Vagina (tissue), 2 donors: ENCODE results near the gene CNTN5. TPM values are rescaled to one million over a fixed set of nuclear protein-coding genes. Genes with fewer than 3 reads are reported as not detected.
"Not testable (repeated sequence)": the region's sequence is repeated elsewhere in the genome, so short reads cannot be mapped to it uniquely, and the experiment has no call there.

Source experiments
- DNase-seq, 2 donors: peaks; one replicate each; pipeline ENCODE4 v3.0.0-alpha.2; 2017; ENCODE audit errors: extremely low spot score in 2 of 2
- H3K27ac ChIP-seq: fragments of 200-600 bp; sonication (generic); one replicate; pipeline ENCODE4 v1.5.1; 2019
- H3K27me3 ChIP-seq: fragments of 200-600 bp; sonication (generic); one replicate; pipeline ENCODE4 v1.5.1; 2019
- H3K36me3 ChIP-seq, 2 donors: fragments of 200-600 bp; sonication (generic); one replicate each; pipeline ENCODE4 v1.5.1; 2017 to 2019
- H3K4me1 ChIP-seq: fragments of 200-600 bp; sonication (generic); one replicate; pipeline ENCODE4 v1.5.1; 2019
- H3K4me3 ChIP-seq, 2 donors: fragments of 200-600 bp; sonication (generic); 1 replicate in 1 of 2; 2 replicates in 1 of 2; pipeline ENCODE4 v1.5.1; 2016 to 2019
- H3K9me3 ChIP-seq: fragments of 200-600 bp; sonication (generic); one replicate; pipeline ENCODE4 v1.5.1; 2019
- POLR2A ChIP-seq, 2 donors: fragments of 450-650 bp; IDR thresholded peaks; one replicate each; pipeline ENCODE4 v1.6.1; 2017; ENCODE audit warnings: antibody characterized with exemption in 2 of 2, mild to moderate bottlenecking in 2 of 2, moderate library complexity in 2 of 2
- POLR2AphosphoS5 ChIP-seq, 2 donors: sonication (generic); formaldehyde crosslinking; IDR thresholded peaks; one replicate each; pipeline ENCODE4 v1.9.0; 2017; ENCODE audit warnings: antibody characterized with exemption in 2 of 2, mild to moderate bottlenecking in 2 of 2, low read depth in 1 of 2; ENCODE audit not compliant: insufficient read depth in 1 of 2
- intact Hi-C: fragments of 100-400 bp; cut with DNase I; formaldehyde crosslinking; loops from one replicate; pipeline ENCODE4 v1.15.1; 2023
- total RNA-seq: library from RNA; depleted of rRNA; stranded (reverse); fragments of >200 nt; gene quantifications from one replicate; pipeline ENCODE4 v1.2.3, GENCODE V29; 2016
- TF ChIP-seq, protein P1 (sequence below), 3 experiments: fragments of 450-650 bp in 2 of 3; fragments of 200-600 bp in 1 of 3; sonication (generic) in 1 of 3; IDR thresholded peaks; one replicate each; pipeline ENCODE4 v1.5.1; 2017 to 2019; ENCODE audit warnings: antibody characterized with exemption in 3 of 3, mild to moderate bottlenecking in 2 of 3, moderate library complexity in 2 of 3

Gene CNTN5
- total RNA-seq, 1 donor from 2014 or later = 0.25 TPM

DNA sequence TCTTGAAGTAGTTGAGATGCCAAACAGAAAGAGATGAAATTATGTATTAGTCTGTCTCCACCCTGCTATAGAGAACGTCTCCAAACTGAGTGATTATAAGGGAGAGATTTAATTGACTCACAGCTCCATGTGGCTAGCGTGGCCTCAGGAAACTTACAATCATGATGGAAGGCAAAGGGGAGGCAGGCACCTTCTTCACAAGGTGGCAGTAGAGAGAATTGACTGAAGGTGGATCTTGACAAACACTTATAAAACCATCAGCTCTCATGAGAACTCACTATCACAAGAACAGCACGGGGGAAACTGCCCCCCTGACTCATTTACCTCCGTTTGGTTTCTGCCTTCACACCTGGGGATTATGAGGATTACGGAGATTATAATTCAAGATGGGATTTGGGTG is 794.0 kb downstream of the CNTN5 start:
- Histone ChIP-seq H3K27ac (no peak overlapping the region), H3K27me3 (no peaks in the 10 kb centered on the region), H3K36me3 (no peaks in the 10 kb centered on the region), H3K9me3 (no peaks in the 10 kb centered on the region), H3K4me3 (no peak overlapping the region), H3K4me1 (no peaks in the 10 kb centered on the region)
- intact Hi-C loops = no loop called here
- TF ChIP-seq POLR2AphosphoS5 (IDR thresholded peaks at IDR 0.05; ENCODE audit: insufficient read depth in 1 of 2, low read depth in 1 of 2) (no peak), POLR2A (IDR thresholded peaks at IDR 0.05) (no peak)
- TF ChIP-seq, protein P1, sequence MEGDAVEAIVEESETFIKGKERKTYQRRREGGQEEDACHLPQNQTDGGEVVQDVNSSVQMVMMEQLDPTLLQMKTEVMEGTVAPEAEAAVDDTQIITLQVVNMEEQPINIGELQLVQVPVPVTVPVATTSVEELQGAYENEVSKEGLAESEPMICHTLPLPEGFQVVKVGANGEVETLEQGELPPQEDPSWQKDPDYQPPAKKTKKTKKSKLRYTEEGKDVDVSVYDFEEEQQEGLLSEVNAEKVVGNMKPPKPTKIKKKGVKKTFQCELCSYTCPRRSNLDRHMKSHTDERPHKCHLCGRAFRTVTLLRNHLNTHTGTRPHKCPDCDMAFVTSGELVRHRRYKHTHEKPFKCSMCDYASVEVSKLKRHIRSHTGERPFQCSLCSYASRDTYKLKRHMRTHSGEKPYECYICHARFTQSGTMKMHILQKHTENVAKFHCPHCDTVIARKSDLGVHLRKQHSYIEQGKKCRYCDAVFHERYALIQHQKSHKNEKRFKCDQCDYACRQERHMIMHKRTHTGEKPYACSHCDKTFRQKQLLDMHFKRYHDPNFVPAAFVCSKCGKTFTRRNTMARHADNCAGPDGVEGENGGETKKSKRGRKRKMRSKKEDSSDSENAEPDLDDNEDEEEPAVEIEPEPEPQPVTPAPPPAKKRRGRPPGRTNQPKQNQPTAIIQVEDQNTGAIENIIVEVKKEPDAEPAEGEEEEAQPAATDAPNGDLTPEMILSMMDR (IDR thresholded peaks at IDR 0.05) = no peak
- DNase-seq = no peak

DNA sequence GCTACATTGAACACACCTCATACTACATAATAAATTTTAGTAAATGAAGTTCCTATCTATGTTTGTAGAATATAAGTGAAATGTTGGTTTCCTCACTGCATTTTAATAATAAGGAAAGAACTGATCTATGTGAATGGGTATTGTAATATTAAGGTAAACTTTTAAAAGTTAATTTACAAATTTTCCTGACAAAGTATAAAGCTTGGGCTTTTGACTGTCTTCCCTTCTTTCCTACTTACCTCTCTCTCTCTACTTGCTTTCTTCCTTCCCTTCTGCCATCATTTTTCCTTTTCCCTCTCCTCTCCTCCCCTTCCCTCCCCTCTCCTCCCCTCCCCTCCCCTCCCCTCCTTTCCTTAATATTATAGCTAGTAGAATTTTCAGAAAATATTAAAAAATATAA is 798.2 kb downstream of the CNTN5 start:
- intact Hi-C loops = no loop called here
- TF ChIP-seq POLR2AphosphoS5 (IDR thresholded peaks at IDR 0.05; ENCODE audit: insufficient read depth in 1 of 2, low read depth in 1 of 2) (no peak), POLR2A (IDR thresholded peaks at IDR 0.05) (no peak)
- no peak overlapping the region for H3K27ac ChIP-seq
- no peaks in the 10 kb centered on the region for H3K4me1 ChIP-seq
- H3K4me3 ChIP-seq = no peak overlapping the region
- no peaks in the 10 kb centered on the region for H3K27me3 ChIP-seq
- H3K36me3 ChIP-seq = no peaks in the 10 kb centered on the region
- H3K9me3 ChIP-seq = no peaks in the 10 kb centered on the region
- no peak for DNase-seq

DNA sequence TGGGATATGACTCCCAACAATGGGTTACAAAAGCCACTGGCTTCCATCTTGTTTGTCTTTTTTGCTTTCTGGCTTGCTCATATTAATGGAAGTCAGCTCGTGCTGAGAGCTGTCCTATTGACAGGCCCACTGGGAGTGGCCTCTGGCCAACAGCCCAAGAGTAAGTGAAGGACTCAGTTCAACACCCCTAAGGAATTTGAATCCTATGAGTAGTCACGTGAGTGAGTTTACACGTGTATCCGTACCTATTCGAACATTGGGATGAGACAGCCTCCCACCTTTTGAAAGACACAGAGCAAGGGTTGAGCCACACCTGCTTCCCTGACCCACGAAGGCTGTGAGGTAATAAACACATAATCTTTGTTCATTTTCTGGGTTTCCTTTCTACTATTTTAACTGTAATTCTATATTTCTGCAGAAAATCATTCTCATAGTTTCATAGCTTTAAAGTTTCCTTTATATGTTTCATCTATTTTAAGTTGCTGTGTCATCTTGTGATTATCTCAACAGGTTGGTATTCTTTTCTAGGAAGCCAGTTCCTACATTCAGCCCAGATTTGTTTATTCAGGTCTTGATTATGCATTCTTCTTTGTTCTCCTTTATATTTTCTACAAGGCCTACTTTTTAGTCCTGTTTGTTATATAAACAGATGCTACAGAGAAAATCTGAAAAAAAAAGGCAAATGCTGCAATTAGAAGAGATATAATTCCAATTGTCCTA is 802.3 kb downstream of the CNTN5 start:
- Histone ChIP-seq H3K36me3 (no peaks in the 10 kb centered on the region), H3K9me3 (no peaks in the 10 kb centered on the region), H3K27me3 (no peaks in the 10 kb centered on the region), H3K4me1 (no peaks in the 10 kb centered on the region), H3K27ac (no peak overlapping the region), H3K4me3 (no peak overlapping the region)
- no peak for DNase-seq
- TF ChIP-seq POLR2AphosphoS5 (IDR thresholded peaks at IDR 0.05; ENCODE audit: insufficient read depth in 1 of 2, low read depth in 1 of 2) = no peak
- TF ChIP-seq, protein P1 (IDR thresholded peaks at IDR 0.05) = no peak
- no peak for TF ChIP-seq POLR2A (IDR thresholded peaks at IDR 0.05)
- intact Hi-C loops = no loop called here

DNA sequence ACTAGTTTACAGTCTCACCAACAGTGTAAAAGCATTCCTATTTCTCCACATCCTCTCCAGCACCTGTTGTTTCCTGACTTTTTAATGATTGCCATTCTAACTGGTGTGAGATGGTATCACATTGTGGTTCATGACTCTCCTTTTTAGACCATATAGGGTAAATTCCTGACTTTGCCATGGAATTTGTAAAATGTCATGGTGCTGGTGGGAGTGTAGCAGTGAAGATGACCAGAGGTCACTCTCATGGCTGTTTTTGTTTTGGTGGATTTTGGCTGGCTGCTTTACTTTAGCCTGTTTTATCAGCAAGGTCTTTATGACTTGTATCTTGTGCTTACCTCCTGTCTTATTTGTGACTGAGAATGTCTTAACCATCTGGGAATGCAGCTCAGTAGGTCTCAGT is 816.0 kb downstream of the CNTN5 start:
- H3K4me3 ChIP-seq, DNase-seq, intact Hi-C loops: not testable (repeated sequence)

DNA sequence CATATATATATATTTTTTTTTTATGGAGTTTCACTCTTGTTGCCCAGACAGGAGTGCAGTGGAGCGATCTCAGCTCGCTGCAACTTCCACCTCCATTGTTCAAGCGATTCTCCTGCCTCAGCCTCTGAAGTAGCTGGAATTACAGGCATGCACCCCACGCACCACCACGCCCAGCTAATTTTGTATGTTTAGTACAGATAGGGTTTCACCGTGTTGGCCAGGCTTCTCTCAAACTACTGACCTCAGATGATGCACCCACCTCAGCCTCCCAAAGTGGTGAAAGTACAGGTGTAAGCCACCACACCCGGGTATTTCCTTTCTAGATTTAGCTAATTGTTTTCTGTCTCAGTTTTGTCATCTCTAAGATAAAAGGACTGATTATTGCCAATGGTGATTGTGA is 821.1 kb downstream of the CNTN5 start:
- DNase-seq = no peak
- Histone ChIP-seq H3K27ac (no peak overlapping the region), H3K9me3 (no peaks in the 10 kb centered on the region), H3K4me1 (no peaks in the 10 kb centered on the region), H3K4me3 (no peak overlapping the region), H3K36me3 (no peaks in the 10 kb centered on the region), H3K27me3 (no peaks in the 10 kb centered on the region)
- intact Hi-C loops = no loop called here
- TF ChIP-seq POLR2AphosphoS5 (IDR thresholded peaks at IDR 0.05; ENCODE audit: insufficient read depth in 1 of 2, low read depth in 1 of 2) (no peak), POLR2A (IDR thresholded peaks at IDR 0.05) (no peak)
- TF ChIP-seq, protein P1 (IDR thresholded peaks at IDR 0.05) = no peak

More for the DNA sequence above, 816.0 kb downstream of the CNTN5 start:
- not testable (repeated sequence) for H3K27ac ChIP-seq, H3K36me3 ChIP-seq, H3K4me1 ChIP-seq, H3K9me3 ChIP-seq, H3K27me3 ChIP-seq

DNA sequence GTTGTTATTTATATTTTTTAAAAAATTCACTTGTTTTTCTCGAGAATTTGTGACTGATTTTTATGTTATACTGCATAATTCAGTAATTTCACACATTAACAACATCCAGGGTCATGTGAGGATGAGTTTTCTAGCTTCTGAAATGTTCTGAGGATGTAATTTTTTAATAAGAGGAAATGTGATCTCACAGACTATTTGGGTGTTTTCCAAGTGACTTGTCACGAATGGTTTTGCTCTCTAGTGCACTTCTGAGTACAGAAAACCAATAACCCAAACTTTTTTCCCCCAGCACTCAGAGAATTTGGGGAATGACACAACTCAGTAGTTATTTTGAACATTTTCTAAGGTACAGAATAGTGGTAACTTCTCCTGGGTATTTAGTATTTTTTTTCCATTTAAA is 845.2 kb downstream of the CNTN5 start:
- DNase-seq = no peak
- TF ChIP-seq POLR2A (IDR thresholded peaks at IDR 0.05) (no peak), POLR2AphosphoS5 (IDR thresholded peaks at IDR 0.05; ENCODE audit: insufficient read depth in 1 of 2, low read depth in 1 of 2) (no peak)
- TF ChIP-seq, protein P1 (IDR thresholded peaks at IDR 0.05) = no peak
- no peaks in the 10 kb centered on the region for H3K27me3 ChIP-seq
- H3K4me3 ChIP-seq = no peak overlapping the region
- H3K4me1 ChIP-seq = no peaks in the 10 kb centered on the region
- intact Hi-C loops = no loop called here
- no peaks in the 10 kb centered on the region for H3K9me3 ChIP-seq
- no peak overlapping the region for H3K27ac ChIP-seq
- no peaks in the 10 kb centered on the region for H3K36me3 ChIP-seq
